AG04450 (cell line): ENCODE results near the gene BCAN. TPM values are rescaled to one million over a fixed set of nuclear protein-coding genes. Genes with fewer than 3 reads are reported as not detected.

Source experiments
- CTCF ChIA-PET: fragments of 300-600, 350-600 bp; formaldehyde crosslinking; extraction: SDS; loops from one replicate; lab custom pipeline; 2022; ENCODE audit warnings: antibody characterized with exemption, inconsistent platforms; lab: Charles Lee
- POLR2A ChIA-PET: fragments of 350-600 bp; formaldehyde crosslinking; extraction: SDS; loops from one replicate; lab custom pipeline; 2021; ENCODE audit warnings: antibody characterized with exemption, inconsistent platforms; lab: Yijun Ruan, JAX
- DNase-seq: peaks from one replicate; pipeline ENCODE4 v3.0.0-alpha.2; 2011; ENCODE audit warnings: low read depth, low spot score
- H3K27ac ChIP-seq: one replicate; pipeline ENCODE4 v1.5.1; 2012; ENCODE audit warnings: low read depth, low read length, control low read depth
- H3K27me3 ChIP-seq: one replicate; pipeline ENCODE4 v1.6.0; 2012; ENCODE audit warnings: low read length; ENCODE audit not compliant: control insufficient read depth, insufficient read depth
- H3K4me3 ChIP-seq: 2 replicates; pipeline ENCODE4 v1.5.1; 2011; ENCODE audit warnings: mild to moderate bottlenecking, low read depth, low read length, control low read depth
- H3K9me3 ChIP-seq: 2 replicates; pipeline ENCODE4 v1.5.1; 2012; ENCODE audit warnings: low read length; ENCODE audit not compliant: control insufficient read depth, insufficient read depth
- CTCF ChIP-seq: IDR thresholded peaks from 2 replicates; pipeline ENCODE4 v1.5.1; 2011; ENCODE audit warnings: low read depth, low read length, control low read depth, inconsistent platforms
- polyA plus RNA-seq: library from polyadenylated mRNA; depleted of rRNA; stranded (reverse); fragments of >200 nt; gene quantifications from 2 replicates; pipeline ENCODE4 v1.2.3, GENCODE V29; 2011

Gene BCAN
- polyA plus RNA-seq, 1 experiment = not detected

GRCh38 chr1:156703336-156703735 lies 61.4 kb downstream of the BCAN start:
- CTCF ChIA-PET = interaction anchor here (0.6 to 13.7 kb wide), 9 partner anchors 12 to 207 kb away, joined by 3 to 233 read pairs (median 23); partner anchors contain the start of genes ISG20L2 and METTL25B
- H3K9me3 ChIP-seq = peaks cover 3% of the 10 kb centered on the region; the same call in 1 of the 2 replicates
- POLR2A ChIA-PET = interaction anchor here (0.6 to 4.3 kb wide), 2 partner anchors 14 to 38 kb away, joined by 4 to 18 read pairs; partner anchors contain the start of gene MRPL24
- H3K27me3 ChIP-seq = no peaks in the 10 kb centered on the region
- DNase-seq = no peak
- no peak overlapping the region for H3K27ac ChIP-seq
- H3K4me3 ChIP-seq = no peak overlapping the region; the same call in 1 of the 2 replicates
- TF ChIP-seq CTCF = no peak

- no peak for TF ChIP-seq CTCF
- Histone ChIP-seq H3K27ac (no peak overlapping the region), H3K27me3 (no peaks in the 10 kb centered on the region), H3K4me3 (peak overlapping the region; percentile 17; the same call in 1 of the 2 replicates), H3K9me3 (peaks cover 3% of the 10 kb centered on the region; the same call in 1 of the 2 replicates)
- ChIA-PET CTCF (interaction anchor here (0.8 to 13.7 kb wide), 7 partner anchors 12 to 69 kb away, joined by 3 to 233 read pairs (median 3); partner anchors contain the start of genes ISG20L2 and METTL25B), POLR2A (interaction anchor here (2.5 to 4.3 kb wide), 2 partner anchors 14 to 24 kb away, joined by 5 to 18 read pairs; partner anchors contain the start of genes ISG20L2 and METTL25B)
- no peak for DNase-seq
Measured at GRCh38 chr1:156703741-156704140, 61.8 kb downstream of the BCAN start.

- ChIA-PET CTCF (interaction anchor here (0.6 to 13.7 kb wide), 7 partner anchors 11 to 44 kb away, joined by 3 to 233 read pairs (median 26); partner anchors contain the start of genes ISG20L2, METTL25B and NES), POLR2A (interaction anchor here (1.2 to 4.3 kb wide), 3 partner anchors 15 to 29 kb away, joined by 3 to 18 read pairs (median 5); partner anchors contain the start of genes ISG20L2 and METTL25B)
- DNase-seq = no peak
- Histone ChIP-seq H3K4me3 (peak overlapping the region; percentile 52), H3K27ac (no peak overlapping the region), H3K27me3 (no peaks in the 10 kb centered on the region), H3K9me3 (peaks cover 3% of the 10 kb centered on the region; the same call in 1 of the 2 replicates)
- TF ChIP-seq CTCF = no peak
Measured at GRCh38 chr1:156704166-156704711, 62.3 kb downstream of the BCAN start.

- DNase-seq = no peak
- 0 out of 2 replicates have a peak, but pooled peaks have one; percentile 1 for TF ChIP-seq CTCF
- ChIA-PET POLR2A (interaction anchor here (0.5 to 4.3 kb wide), 4 partner anchors 9 to 29 kb away, joined by 3 to 18 read pairs (median 4); partner anchors contain the start of genes ISG20L2 and METTL25B), CTCF (interaction anchor here (1.0 to 13.7 kb wide), 10 partner anchors 14 to 185 kb away, joined by 3 to 233 read pairs (median 8); partner anchors contain the start of genes ISG20L2, METTL25B and NES)
- no peaks in the 10 kb centered on the region for H3K27me3 ChIP-seq
- H3K27ac ChIP-seq = peak overlapping the region; percentile 31
- H3K9me3 ChIP-seq = peaks cover 1% of the 10 kb centered on the region; the same call in 1 of the 2 replicates
- peak overlapping the region; percentile 52 for H3K4me3 ChIP-seq
Measured at GRCh38 chr1:156704930-156705320, 63.0 kb downstream of the BCAN start.
